ENCODE results near the gene IL21R.
"Not testable (repeated sequence)": the region's sequence is repeated elsewhere in the genome, so short reads cannot be mapped to it uniquely, and the experiment has no call there.

The IL21R gene

DNA sequence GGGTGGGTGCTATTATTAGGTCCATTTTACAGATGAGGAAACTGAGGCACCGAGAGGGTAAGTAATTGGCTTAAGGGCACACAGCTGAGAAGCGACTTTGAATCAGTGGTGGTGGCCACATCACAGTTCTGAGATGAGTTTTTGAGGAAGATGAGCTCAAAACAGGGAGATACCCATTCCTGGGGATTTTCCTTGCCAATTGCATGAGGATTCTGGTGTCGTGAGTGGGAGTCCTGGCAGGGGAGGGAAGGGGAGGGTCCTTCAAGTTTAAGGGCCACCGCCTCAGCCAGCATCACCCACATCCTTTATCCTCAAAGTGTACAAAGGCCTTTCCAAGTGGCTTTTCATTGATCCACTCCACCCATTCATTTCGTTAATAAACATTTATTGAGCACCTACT lies 45.3 kb downstream of the IL21R start:
- DNase-seq = no peak

DNA sequence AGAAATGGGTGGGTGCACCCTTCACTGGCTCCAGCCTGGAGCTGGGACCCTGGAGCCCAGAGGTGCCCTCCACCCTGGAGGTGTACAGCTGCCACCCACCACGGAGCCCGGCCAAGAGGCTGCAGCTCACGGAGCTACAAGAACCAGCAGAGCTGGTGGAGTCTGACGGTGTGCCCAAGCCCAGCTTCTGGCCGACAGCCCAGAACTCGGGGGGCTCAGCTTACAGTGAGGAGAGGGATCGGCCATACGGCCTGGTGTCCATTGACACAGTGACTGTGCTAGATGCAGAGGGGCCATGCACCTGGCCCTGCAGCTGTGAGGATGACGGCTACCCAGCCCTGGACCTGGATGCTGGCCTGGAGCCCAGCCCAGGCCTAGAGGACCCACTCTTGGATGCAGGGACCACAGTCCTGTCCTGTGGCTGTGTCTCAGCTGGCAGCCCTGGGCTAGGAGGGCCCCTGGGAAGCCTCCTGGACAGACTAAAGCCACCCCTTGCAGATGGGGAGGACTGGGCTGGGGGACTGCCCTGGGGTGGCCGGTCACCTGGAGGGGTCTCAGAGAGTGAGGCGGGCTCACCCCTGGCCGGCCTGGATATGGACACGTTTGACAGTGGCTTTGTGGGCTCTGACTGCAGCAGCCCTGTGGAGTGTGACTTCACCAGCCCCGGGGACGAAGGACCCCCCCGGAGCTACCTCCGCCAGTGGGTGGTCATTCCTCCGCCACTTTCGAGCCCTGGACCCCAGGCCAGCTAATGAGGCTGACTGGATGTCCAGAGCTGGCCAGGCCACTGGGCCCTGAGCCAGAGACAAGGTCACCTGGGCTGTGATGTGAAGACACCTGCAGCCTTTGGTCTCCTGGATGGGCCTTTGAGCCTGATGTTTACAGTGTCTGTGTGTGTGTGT lies 46.8 kb downstream of the IL21R start:
- no peak for DNase-seq

DNA sequence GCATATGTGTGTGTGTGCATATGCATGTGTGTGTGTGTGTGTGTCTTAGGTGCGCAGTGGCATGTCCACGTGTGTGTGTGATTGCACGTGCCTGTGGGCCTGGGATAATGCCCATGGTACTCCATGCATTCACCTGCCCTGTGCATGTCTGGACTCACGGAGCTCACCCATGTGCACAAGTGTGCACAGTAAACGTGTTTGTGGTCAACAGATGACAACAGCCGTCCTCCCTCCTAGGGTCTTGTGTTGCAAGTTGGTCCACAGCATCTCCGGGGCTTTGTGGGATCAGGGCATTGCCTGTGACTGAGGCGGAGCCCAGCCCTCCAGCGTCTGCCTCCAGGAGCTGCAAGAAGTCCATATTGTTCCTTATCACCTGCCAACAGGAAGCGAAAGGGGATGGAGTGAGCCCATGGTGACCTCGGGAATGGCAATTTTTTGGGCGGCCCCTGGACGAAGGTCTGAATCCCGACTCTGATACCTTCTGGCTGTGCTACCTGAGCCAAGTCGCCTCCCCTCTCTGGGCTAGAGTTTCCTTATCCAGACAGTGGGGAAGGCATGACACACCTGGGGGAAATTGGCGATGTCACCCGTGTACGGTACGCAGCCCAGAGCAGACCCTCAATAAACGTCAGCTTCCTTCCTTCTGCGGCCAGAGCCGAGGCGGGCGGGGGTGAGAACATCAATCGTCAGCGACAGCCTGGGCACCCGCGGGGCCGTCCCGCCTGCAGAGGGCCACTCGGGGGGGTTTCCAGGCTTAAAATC lies 47.6 kb downstream of the IL21R start:
- peak; percentile 70 for DNase-seq

DNA sequence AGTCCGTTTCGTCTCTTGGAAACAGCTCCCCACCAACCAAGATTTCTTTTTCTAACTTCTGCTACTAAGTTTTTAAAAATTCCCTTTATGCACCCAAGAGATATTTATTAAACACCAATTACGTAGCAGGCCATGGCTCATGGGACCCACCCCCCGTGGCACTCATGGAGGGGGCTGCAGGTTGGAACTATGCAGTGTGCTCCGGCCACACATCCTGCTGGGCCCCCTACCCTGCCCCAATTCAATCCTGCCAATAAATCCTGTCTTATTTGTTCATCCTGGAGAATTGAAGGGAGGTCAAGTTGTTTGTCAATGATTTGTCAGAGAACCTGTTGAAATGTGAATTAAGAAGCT lies 48.2 kb downstream of the IL21R start:
- DNase-seq = no peak

DNA sequence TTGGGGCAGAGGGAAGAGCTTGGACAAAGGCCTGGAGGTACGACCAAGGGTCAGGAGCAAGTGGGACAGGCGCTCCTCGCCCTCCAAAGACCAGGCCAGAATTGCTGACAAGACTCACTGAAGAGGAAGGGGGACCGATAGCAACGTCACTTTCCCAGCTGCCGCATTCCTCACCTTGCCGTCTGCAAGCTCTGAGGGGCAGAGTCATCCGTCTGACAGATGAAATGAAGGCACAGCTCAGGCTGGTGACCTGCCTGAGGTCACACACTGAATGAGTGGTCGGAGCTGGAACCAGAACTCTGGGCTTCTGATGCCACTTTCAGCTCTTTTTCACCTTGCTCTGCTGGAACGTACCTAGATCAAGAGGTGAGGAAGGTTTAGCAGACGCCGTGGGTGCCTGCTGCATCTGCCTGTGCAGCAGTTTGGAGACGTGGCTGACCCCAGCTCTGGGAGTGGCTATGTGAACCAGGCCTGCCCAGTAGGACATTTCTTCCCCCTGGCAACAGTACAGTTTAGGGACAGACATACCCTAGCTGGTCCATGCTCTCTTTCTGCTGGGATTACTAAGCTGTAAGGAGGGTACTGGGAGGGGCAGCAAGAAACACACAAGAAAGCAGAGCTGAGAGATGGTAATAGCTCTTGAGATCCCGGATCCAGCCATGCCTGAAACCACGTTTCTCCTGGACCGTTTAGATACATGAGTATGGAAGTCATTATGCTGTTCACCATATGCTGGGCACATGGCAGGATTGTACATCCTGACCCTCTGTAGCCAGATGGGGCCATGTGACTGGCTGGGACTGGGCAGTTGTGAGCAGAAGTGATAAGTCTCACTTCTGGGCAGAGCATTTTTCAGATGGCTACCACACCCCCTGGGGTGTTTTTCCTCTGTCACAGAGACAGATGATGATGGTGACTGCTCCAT lies 50.9 kb downstream of the IL21R start:
- no peak for DNase-seq

DNA sequence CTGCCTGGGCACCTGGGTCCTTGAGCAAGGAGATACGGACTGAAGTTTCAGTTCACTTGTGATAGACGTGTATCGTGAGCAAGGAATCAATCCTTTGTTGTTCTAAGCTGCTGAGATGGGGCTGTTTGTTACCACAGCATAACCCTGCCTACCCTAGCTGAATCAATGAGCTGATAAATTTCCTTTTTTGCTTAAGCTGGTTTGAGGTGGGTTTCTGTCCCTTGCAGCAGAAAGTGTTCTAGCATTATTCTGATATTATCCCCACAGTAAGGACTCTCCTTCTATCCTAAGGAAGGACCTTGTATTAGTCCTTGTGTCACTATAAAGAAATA lies 51.5 kb downstream of the IL21R start:
- DNase-seq = no peak

DNA sequence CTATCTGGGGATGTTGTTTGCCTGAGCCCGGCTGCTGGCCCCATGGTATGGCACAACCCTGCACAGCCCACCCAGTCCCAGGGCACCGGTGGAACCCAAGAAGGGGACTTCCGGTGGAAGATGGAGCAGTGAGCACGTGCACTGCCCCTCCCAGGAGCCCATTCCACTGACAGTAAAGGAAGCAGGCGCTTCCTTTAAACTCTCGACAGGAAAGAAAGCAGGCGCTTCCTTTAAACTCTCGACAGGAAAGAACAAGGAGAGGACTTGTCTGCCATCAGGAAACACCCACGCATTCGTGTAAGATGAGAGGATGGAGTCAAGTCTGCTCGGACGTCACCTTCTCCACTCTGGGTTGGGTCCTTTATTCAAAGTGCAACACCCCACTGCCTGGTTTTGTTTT lies 53.7 kb downstream of the IL21R start:
- DNase-seq = peak; percentile 50

DNA sequence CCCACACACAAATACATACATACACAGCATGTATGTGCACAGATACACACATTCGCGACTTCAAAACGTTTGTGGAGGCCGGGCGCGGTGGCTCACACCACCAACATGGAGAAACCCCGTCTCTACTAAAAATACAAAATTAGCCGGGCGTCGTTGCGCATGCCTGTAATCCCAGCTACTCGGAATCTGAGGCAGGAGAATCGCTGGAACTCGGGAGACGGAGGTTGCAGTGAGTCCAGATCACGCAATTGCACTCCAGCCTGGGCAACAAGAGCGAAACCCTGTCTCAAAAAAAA lies 55.6 kb downstream of the IL21R start:
- not testable (repeated sequence) for DNase-seq

DNA sequence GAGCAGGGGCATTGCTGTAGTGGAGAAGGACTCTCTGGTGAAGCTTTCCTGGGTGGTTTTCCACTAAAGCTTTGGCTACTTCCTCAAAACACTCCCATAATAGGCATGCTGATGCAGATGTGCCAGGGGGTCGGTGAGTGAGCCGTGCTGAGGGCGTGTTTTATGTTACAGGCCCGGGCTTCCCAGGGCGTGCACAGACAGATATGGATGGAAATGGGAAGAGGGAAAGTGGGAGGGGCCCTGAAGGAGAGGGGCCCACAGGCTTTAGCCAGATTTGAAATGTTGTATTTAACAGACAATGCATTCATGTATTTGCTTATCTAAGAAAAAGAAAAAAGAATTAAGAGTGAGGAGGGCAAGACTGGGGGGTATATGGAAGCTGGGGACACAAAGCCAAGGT lies 56.3 kb downstream of the IL21R start:
- no peak for DNase-seq

DNA sequence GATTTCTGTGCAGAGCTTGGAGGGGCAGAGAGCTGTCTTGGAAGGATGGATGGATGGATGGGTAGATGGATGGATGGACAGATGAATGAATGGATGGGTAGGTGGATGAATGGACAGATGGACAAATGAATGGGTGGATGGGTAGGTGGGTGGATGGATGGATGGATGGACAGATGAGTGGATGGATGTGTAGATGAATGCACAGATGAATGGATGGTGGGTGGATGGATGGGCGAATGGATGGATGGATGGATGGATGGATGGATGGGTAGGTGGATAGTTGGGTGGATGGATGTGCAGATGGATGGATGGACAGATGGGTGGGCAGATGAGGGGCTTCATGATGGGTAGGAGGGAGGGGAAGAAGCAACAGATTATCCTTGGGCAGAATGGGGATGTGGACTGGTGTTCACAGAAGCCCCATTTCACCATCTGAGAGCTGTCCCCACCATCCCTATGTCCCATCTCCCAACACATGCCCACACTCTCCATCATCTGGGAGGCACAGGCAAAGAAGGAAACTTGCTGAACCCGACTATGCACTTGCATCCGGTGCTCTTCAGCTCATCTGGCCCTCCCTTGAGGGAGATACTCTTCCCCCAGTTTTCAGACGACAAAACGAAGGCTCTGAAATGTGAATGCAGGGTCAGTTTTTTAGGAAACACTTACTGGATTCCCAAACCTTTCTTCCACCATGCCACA lies 57.2 kb downstream of the IL21R start:
- no peak for DNase-seq

DNA sequence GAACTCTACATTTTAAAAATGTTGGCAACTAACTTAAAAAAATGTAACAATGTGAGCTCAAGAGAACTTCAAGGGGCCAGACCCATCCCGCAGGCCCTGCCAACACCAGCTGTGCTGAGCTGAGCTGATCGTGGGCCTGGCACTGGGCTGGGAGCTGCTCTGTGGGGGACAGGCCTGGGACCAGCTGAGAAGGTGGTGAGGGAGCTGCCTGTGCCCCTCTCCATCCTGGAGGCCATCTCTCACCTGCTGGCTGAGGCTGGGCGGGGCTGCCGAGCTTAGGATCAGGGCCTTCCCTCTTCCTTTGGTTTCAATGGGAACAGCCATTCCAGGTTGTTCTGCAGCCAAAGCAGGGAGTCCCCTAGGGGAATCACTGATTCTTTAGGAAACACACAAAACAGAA lies 58.2 kb downstream of the IL21R start:
- DNase-seq = no peak

DNA sequence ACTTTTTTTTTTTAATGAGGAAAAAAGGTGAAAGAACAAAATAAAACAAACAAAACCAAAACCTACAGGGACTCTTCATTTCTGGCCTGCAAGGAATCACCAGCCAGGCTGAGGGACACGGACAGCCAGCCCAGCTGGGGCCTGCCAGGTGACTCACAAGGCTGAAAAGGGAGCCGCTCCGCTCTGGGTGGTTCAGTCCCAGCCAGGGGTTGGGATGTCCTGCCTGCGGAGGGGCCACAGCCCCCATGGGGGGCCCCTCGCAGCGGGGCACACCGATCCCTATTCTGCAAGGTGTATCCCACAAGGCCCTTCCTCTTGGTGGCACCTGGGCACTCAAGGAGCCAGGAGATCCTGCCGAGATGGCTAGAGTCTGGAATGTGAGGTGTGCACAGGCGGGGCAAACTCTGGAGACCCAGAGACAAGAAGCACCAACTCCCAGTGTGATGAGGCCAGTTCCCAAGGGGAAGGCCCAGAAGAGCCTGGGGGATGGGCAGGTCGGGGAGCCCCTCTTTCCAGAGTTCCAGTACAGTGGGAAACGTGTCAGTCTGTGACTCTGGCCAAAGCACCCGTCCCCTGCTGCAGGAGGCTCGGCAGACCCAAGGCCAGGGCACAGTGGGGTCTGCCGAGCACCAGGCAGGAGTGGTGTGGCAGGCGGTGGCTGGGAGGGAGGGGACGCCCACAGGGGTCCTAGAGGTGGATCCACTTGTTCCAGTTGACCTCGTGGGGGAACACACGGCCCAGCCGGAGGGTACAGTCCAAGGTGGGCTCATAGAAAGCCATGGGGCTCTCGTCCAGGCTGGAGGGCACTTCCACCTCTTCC lies 58.9 kb downstream of the IL21R start:
- no peak for DNase-seq

DNA sequence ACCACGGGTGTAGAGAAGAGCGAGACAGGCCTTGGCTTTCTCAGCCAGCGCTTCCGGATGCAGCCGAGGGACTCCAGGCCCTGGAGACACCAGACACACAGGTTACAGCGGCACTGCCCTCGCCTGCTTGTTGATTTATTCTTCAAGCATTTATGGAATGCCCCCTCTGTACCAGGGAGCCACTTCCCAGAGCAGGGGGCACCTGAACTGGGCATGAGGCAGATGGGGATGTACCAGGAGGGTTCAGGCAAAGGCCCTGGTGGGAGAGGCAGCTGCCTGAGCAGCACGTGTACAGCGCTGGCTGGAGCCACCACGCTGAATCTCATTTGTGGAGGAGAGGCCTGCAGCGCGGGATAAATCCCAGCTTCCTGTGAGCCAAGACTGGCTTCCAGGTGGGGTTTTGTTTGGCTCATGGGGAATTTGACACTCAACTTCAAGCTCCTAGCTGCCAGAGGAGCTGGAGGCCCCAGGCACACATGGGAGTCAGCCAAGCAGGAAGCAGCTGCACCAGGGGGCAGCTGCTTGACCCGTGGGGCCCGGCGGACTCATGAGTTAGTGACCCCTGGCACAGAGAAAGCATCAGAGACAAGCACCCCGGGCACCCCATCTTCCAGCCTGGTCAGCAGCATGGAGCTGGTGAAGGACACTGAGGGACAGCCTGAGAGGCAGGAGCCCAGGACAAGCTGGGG lies 59.7 kb downstream of the IL21R start:
- no peak for DNase-seq

DNA sequence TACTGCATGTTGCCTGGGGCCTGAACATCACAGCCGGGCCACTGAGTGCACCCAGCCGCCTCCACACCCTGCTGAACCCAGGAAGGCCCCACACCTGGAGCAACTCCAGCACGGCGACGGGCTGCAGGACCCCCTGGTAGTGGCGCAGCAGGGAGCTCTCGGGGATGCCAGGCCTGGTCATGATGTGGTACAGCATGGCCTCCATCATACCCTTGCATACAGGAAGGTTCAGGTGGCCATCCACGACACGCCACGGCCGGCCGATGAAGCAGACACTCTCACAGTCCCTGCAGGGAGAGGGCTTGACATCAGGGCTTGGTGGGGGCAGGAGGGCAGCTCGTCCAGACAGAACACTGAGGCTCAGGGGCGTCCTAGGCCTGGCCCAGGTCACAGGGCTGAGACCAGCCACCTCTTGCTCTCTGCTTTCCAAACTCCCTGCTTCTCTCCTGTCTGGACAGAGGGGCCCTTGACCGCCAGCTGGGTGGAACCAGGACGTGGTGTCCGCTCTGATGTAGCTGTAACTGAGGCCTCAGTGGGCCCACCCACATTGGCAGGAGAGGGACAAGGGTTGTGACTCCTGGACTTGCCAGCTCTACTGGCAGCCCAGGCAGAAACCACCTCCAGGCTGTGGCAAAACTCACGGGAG lies 60.3 kb downstream of the IL21R start:
- DNase-seq = no peak

DNA sequence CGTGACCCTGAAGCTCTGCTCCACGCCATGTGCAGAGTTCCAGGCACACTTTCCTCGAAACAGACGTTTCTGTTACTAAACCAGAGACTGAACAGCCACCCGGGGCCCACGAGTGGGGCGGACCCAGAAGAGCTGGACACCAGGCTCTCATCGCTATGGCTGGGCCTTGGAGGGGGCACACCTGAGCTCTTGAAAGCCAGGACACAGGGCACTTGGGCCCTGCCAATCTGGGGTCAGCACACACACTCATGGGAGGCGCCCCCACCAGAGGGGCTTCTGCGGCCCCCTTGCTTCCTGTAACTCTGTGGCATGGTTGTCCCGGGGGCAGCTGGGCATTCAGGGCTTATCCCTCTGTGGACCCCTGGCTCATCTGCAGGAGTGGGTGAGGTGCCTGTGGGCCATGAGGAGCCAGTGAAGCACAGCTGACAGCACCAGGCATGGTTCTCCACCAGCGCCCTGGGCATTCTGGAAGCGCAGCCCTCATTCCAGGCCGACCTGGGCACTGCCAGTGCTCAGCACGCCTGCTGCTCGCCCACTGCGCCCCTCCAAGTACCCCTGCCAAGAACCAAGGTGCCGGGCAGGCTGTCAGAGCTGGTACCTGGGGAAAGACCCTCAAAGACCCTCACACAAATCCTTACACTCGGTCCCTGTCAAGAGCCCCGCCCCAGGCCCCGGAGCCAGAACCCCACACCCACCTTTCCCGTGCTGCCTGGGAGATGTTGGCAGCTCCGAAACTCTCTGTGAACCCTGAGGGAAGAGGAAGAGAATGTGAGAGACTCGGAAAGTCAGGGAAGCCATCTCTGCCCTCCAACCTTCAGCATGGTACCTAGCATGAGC lies 61.1 kb downstream of the IL21R start:
- no peak for DNase-seq

DNA sequence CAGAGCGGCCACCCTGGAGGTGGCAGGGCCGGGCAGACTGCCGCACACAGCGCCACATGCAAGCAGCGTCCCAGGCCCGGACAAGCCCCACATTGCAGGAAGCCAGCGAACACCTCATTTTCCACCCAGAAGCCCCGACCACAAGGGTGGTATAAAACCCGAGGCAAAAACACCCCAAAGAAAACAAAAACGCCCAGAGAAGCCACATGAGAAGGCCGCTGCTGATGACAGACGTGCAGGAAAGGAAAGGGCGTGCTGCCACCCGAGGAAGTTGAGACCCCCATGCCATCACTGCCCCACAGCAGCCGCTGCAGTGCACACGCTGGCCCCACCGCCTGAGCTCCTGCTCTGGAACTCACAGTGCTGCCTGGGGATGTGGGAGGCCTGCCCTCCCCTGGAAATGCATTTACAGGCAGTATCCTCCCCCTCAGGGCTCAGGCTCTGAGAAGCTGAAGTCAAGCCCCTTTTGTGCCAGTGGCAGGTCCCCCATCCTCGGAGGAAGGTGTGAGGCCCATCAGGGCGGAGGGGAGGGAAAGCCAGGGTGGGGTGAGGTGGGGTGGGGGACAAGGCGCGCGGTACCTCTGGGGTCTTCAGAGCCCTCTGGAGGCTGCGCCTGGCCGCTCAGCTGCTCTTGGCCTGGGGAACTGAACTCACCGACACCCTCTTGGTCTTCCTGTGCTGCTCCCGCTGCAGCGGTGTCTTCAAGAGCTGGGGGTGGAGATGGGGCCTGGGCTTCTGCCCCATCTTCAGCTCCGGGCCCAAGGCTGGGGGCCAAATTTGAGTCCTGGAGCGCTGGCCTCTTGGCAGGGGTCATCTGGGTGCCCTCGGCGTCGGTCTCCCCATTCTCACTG lies 62.0 kb downstream of the IL21R start:
- no peak for DNase-seq

DNA sequence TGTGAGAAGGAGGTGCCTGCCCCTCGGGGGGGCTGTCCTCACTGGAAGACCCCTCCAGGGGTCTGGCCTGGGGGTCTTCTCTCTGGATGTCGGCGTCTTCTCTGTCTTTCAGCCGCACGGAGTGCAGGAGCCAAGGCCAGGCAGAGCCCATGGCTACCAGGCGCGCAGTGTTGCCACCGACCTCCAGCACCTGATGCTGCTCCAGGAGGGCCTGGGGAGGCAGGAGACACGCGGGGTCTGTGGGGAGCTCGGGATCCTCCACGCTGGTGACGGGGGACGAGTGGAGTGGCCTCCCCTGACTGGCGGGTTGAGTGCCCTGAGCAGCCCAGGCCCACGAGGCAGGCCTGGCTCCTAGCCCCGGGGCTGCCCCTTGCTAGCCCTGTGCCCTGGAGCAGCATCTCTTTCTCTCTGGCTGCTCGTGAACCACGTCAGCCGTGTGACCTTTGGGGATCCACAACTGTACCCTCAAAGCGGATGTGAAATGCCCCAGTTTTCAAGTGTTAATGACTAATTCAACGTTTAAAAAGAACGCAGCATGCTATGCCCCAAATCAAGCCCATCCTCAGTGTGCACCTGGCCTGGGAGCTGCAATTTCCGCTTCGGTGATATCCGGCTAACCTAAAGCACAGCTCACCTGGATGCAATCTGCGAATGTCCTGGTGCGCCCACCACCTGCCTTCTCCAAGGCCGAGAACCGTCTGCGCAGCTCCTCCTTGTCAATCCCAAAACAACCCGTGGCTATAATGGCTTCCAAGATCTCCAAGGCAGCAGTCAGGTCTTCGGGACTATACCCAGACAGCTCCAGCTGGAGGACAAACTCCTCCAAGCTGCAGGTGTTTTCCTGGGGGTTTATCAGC lies 62.9 kb downstream of the IL21R start:
- DNase-seq = no peak

DNA sequence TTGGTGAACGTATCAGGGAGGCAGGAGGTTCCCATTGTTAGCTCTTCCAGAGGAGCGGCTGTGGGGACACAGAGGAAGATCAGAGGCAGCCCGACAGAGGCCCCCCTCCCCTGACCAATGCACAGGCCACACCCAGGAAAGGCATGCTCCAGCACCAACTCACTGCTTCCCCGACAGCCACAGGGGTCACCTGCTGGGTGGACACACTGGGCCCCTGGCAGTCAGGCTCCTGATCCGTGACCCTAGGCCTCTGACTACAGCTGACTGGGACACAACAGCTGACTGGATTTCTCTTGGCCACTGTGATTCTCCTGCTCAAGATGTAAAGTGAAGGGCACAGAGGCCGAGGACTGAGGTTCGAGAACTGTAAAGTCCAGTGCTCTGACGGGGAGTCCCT lies 63.5 kb downstream of the IL21R start:
- DNase-seq = no peak

Data from activated CD4-positive, alpha-beta T cell treated with anti-CD3 and anti-CD28 coated beads, Interleukin-10, Interleukin-2, amounts not matched to agents 100 ng/mL and 50 ng/mL, durations not matched to agents 16 hours and 8 hours (primary cell).